ENCODE results near the gene MYADM.

MYADM gene

DNA sequence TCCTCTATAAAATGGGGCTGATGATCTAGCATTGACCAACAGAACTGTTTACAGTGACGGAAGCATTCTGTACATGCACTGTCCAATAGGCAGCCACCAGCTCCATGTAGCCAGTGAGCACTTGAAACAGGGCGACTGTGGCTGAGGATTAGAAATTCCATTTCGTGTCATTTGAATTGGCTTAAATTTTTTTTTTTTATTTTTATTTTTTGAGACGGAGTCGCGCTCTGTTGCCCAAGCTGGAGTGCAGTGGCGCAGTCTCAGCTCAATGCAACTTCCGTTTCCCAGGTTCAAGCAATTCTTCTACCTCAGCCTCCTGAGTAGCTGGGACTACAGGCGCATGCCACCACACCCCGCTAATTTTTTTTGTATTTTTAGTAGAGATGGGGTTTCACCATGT lies 17.4 kb downstream of the MYADM start:
- DNase-seq = no peak

DNA sequence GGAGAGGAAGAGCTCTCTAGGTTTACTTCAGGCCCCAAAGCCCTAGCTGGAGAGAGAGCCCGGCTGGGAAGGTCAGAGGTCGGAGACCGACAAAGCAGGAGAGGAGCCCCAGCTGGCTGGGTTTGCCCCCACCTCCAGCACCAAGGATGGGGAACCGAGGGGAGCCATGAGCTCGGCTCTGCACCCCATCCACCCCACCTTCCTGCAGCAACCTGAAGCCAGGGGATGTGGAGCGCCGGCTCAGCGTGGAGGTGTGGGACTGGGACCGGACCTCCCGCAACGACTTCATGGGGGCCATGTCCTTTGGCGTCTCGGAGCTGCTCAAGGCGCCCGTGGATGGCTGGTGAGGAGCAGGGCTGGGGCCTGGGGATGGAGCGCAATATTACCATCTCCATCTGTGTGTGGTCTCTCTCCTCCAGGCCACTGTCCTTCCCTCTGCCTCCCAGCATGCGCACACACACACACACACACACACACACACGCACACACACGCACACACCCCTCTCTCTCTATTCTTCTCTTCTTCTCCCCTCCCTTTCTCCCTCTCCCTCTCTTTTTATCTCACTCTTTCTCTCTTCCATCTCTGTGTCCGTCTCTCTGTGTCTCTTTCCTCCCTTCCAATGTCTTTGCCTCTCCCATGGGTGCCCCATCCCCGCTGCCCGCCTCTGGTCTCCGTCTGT lies 24.8 kb downstream of the MYADM start:
- no peak for DNase-seq

DNA sequence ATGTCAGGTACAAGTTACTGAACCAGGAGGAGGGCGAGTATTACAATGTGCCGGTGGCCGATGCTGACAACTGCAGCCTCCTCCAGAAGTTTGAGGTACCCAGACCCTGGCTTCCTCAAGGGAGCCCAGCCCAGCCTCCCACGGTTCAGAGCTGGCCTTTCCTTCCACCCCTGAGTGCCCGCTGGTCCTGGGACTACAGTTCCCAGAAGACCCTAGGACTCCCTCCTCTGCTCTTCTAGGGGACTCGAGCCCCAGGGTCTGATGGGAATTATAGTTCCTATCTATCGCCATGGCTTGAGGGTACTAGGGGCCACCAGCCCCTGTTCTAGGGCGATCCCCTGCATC lies 25.3 kb downstream of the MYADM start:
- no peak for DNase-seq

GRCh38 chr19:53894707-53895106 lies 27.0 kb downstream of the MYADM start:
- DNase-seq = no peak

GRCh38 chr19:53896682-53897081 lies 29.0 kb downstream of the MYADM start:
- no peak for DNase-seq

DNA sequence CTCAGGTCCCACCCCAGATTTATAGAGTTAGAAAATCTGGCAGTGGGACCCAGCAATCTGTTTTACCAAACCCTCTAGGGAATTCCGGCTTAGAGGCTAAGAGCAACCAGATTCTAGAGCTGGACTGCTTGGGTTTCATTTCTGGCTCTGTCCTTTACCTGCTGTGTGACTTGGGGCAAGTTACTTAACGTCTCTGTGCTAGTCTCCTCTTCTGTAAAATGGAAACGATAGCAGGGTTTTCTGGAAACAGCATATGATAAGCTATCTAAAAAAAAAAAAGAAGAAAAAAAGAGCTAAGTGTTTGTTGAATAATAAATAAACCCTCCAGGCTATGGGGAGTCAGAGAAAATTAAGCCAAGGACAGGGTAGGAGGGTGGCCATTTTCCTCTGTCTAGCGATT lies 29.8 kb downstream of the MYADM start:
- DNase-seq = no peak

GRCh38 chr19:53898166-53898565 lies 30.5 kb downstream of the MYADM start:
- no peak for DNase-seq

GRCh38 chr19:53898636-53899341 lies 31.1 kb downstream of the MYADM start:
- DNase-seq = no peak

- peak; percentile 9 for DNase-seq
These were observed 32.6 kb downstream of the MYADM start for GRCh38 chr19:53900191-53900860.

DNA sequence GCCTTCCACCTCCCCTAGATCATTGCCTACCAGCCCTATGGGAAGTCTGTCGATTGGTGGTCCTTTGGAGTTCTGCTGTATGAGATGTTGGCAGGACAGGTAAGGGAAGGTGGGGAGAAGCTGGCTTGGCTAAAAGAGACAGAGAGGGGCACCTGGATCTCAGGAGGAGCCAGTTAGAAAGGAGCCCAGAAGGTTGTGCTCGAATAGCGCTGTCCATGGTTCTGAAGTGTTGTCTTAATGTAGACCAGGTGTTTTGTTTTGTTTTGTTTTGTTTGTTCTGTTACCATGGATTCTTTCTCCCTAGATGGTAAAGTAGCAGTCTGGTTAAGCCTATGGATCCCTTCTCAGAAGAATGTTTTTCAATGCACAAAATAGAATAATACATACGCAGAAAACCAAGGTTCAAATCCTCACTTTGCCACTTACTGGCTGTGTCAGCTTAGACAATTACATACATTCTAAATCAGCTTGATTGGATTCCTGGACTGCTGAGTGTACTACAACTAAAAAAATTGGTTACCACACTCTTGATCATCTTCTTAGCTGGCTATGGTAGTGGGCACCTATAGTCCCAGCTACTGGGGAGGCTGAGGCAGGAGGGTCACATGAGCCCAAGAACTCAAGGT lies 35.5 kb downstream of the MYADM start:
- DNase-seq = no peak

GRCh38 chr19:53904909-53905308 lies 37.2 kb downstream of the MYADM start:
- DNase-seq = no peak

GRCh38 chr19:53905787-53906186 lies 38.1 kb downstream of the MYADM start:
- no peak for DNase-seq

GRCh38 chr19:53906211-53907192 lies 38.8 kb downstream of the MYADM start:
- peak; percentile 58 for DNase-seq

DNA sequence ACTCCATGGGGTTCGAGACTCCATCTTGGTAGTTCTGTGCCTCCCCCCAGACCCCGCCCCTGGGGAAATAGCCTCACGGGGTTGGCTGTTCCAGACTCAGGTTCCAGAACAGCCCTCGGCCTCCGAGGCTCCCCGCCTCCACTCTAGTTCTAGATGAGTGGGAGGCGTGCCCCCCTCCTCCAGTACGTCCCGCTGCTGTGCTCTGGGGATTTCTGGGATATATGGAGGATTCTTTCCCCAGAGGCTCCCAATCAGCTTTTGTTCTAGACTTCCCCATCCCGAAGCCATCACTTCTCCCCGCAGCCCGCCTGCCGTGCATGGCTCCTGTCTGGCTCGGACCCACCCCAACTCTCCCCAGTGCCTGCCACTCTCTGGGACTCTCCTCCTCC lies 39.5 kb downstream of the MYADM start:
- DNase-seq = no peak

GRCh38 chr19:53907690-53908089 lies 40.0 kb downstream of the MYADM start:
- DNase-seq = no peak

DNA sequence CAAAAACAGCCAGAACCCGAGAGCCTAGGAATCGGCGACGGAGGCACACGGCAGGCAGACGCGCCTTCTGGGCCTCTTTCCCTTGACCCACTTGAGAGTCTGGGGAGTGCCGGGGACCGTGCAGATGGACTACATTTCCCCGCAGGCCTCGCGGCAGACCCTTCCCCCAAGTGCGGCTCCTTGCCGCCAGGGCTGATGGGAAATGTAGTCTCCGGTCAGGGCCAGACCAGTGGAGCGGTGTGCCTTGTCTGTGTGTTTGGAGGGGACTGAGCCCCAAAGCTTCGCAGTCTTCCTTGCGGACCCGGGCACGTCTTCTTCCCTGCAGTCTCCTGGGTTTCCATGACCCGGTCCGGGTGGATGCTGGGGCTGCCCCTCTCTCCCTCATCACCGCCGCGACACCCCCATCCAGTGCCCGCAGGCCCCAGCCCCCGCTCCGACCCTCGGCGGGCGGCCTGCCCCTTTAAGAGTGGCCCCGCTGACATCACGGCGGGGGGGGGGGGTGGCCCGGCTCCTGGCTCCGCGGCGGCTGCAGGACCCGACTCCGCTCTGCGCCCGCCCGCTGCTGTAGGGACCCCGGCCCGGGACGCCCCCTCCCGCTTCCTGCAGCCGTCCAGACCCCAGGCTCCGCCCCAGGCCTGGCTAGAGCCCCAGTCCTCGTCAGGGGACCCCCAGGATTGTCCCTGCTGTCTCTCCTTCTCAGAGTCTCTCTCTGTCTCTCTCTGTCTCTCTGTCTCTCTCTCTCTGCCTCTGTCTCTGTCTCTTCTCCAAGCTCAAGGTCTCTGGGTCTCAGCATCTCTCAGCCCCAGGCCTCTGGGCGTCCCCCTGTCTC lies 40.6 kb downstream of the MYADM start:
- DNase-seq = peak; percentile 45

DNA sequence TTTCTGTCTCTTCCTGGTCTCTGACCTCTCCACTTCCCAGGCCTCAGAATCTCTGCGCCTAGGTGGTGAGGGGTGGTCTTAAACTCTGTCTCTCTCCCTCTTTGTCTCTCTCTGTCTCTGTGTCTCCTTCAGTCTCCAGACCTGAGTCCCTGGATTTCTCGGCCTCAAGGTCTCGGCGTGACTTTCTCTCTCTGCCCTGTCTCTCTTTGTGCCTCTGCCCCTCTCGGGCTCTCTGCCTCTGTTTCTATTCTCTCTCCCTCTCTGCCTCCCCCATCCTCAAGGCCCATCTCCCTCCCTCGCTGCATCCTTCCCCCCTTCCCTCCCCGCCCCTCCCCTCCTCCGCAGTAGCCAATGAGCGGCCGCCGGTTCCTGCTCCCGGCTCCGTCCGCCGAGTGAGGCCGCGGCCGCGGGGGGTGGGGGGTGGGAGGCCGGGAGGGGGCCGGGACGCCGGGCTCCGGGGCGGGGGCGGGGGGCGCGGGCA lies 41.3 kb downstream of the MYADM start, which contains the start of gene CACNG7:
TSS of gene CACNG7 (plus strand) at position 344 of the 481 bp plus-strand sequence. CDS start 3,554 bp downstream, outside the sequence.
- no peak for DNase-seq

DNA sequence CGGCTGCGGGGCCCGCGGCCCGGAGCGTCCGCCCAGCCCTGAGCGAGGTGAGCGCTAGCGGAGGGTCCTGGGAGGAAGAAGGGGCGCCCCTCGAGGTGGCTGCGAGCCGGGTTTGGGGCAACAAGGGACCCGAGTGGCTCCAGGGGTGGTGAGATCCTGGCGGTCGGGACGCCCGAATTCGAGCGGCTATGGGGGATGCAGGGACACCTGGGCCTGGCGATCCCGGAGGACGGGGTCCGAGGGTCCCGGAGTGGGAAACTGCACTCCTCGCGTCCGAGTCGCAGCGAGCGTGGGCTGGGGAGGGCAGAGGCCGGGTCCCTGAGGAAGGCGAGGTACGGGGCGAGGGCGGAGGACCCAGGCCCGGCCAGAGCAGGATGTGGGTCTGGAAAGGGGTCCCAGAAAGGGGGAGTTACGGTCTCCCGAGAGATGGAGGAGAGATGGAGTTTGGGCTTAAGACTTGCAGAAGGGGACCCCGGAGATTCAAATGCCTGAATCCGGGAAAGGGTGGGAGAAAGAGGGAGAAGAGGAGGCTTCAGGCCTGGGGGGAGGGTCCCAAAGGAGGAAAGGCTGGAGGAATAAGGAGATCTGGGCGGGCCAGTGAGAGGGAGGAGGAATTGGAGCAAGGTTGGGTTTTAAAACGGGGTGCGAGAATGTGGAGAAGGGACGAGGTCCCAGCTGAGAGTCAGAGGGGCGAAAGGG lies 41.9 kb downstream of the MYADM start:
- no peak for DNase-seq

DNA sequence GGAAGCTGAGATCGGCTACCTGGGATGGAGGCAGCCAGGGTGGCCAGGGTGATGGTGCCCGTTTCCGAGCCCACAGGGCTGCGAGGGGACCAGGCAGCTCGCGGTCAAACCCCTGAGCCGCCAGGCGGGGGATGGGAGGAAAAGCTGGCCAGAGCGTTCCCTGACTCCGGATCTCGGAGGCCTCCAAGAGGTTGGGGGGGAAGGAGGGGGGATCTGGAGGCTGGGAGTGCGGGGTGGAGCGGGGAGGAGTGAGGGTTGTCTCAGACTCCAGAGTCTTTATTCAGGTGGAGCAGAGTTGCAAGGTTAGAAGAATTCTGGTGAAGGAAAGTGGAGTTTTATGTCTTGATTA lies 42.5 kb downstream of the MYADM start:
- DNase-seq = no peak

- DNase-seq = no peak
These were observed 45.0 kb downstream of the MYADM start for GRCh38 chr19:53912653-53913052.

DNA sequence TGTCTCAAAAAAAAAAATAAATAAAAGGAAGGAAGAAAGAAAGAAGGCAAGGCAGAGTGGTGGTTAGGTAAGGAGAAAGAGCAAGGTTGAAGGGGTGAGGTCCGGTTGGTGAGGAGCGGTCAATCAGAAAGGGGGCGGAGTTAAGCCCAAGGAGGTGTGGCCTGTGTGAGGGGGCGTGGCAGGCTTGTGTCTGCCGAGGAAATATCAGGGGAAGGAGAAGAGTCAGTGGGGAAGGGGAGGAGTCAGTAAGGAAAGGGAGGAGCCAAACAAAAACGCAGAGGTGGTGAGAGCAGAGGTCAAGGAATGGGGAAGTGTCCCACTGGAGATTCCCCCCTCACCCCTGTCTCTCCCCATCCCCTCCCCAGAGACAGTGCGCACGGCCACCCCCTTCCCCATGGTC lies 47.3 kb downstream of the MYADM start:
- no peak for DNase-seq

Data from CD4-positive, alpha-beta T cell treated with Interleukin-15 for 1 hour (primary cell).